ENCODE results near the gene IL24. TPM values are rescaled to one million over a fixed set of nuclear protein-coding genes. Genes with fewer than 3 reads are reported as not detected.
A peak's percentile ranks its signal among the peaks of the same experiment; 100 is the strongest.

IL24 gene
- total RNA-seq, 1 donor from 2014 or later: not detected

DNA sequence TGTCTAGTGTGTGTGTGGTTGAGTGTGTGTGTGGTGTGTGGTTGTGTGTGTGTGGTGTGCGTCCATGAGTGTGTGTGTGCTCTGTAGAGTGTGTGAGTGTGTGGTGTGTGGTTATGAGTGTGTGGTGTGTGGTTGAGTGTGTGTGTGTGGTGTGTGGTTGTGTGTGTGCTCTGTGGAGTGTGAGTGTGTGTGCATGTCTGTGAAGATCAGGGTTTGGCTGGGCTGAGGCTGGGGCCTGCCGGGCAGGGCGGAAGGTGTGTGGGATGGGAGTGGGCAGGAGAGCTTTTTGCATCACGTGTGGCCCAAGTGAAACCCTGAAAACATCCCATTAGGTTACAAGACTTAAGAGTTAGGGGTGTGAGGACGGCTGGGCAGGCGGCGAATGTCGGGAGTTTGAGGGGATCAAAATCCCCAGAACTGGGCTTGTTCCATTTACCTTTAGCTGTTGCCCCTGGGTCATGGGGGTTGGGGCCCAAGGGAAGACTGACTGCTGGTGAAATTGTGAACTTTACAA lies 27.4 kb downstream of the IL24 start:
- no peaks in the 10 kb centered on the region for H3K79me2 ChIP-seq (ENCODE audit: low read depth)
- no peak overlapping the region for H3K9ac ChIP-seq
- Mint-ChIP-seq H3K4me3 (no peak overlapping the region), H3K36me3 (no peaks in the 10 kb centered on the region), H3K27me3 (ENCODE audit: insufficient read depth, low read depth) (peaks cover 3% of the 10 kb centered on the region), H3K27ac (no peak overlapping the region), H3K4me1 (no peaks in the 10 kb centered on the region), H3K9me3 (no peaks in the 10 kb centered on the region)
- no peak overlapping the region for H2AFZ ChIP-seq (replicated peaks)
- H3K4me1 ChIP-seq: no peaks in the 10 kb centered on the region
- DNase-seq (ENCODE audit: low spot score): no peak
- no peaks in the 10 kb centered on the region for H3K9me3 ChIP-seq (ENCODE audit: low read depth)
- H3K27ac ChIP-seq: no peak overlapping the region
- H4K20me1 ChIP-seq (ENCODE audit: low read depth): no peaks in the 10 kb centered on the region
- no peak for TF ChIP-seq EZH2phosphoT487 (IDR thresholded peaks at IDR 0.05)
- TF ChIP-seq, protein P1, sequence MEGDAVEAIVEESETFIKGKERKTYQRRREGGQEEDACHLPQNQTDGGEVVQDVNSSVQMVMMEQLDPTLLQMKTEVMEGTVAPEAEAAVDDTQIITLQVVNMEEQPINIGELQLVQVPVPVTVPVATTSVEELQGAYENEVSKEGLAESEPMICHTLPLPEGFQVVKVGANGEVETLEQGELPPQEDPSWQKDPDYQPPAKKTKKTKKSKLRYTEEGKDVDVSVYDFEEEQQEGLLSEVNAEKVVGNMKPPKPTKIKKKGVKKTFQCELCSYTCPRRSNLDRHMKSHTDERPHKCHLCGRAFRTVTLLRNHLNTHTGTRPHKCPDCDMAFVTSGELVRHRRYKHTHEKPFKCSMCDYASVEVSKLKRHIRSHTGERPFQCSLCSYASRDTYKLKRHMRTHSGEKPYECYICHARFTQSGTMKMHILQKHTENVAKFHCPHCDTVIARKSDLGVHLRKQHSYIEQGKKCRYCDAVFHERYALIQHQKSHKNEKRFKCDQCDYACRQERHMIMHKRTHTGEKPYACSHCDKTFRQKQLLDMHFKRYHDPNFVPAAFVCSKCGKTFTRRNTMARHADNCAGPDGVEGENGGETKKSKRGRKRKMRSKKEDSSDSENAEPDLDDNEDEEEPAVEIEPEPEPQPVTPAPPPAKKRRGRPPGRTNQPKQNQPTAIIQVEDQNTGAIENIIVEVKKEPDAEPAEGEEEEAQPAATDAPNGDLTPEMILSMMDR (IDR thresholded peaks at IDR 0.05): no peak
- H3K4me2 ChIP-seq: no peak overlapping the region
- H3K36me3 ChIP-seq: no peaks in the 10 kb centered on the region
- H3F3A ChIP-seq (ENCODE audit: low read depth): no peaks in the 10 kb centered on the region
- no peak overlapping the region for H3K4me3 ChIP-seq
- no peaks in the 10 kb centered on the region for H3K27me3 ChIP-seq

DNA sequence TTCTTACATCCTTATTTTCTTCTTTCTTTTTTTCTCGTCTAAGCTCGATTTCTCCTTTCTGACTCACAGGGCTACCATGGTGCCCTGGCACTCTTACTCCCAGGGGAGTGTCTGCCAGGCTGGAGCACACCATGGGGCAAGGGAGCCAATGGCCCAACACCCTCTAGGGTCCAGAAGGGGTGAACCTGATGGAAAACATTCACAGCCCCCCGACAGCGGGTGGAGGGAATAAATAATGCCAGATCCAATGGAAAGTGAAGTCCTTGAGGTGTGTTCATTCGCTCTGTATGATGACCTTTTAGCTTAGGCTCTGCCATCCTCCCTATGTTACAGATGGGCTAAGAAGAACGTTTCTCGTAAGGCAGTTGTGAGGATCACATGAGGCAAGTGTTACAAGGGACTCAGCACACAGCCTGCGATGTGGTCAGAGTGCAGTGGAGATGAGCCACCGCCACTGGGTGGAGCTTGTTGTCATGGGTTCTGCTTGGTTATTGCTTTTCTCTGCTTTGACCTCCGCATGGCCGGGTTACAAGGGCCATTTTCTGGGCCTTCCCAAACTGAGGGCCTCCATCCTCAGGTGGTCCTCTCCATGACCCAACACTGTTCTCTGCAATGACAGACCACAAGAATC lies 28.0 kb downstream of the IL24 start:
- H3K79me2 ChIP-seq (ENCODE audit: low read depth): no peaks in the 10 kb centered on the region
- H3K27ac ChIP-seq: no peak overlapping the region
- H3K27ac Mint-ChIP-seq: no peak overlapping the region
- H3K4me1 ChIP-seq: no peaks in the 10 kb centered on the region
- no peaks in the 10 kb centered on the region for H3K9me3 Mint-ChIP-seq
- H3K27me3 ChIP-seq: no peaks in the 10 kb centered on the region
- H3K4me1 Mint-ChIP-seq: no peaks in the 10 kb centered on the region
- H3F3A ChIP-seq (ENCODE audit: low read depth): no peaks in the 10 kb centered on the region
- no peaks in the 10 kb centered on the region for H4K20me1 ChIP-seq (ENCODE audit: low read depth)
- H3K9me3 ChIP-seq (ENCODE audit: low read depth): no peaks in the 10 kb centered on the region
- H3K36me3 ChIP-seq: no peaks in the 10 kb centered on the region
- H2AFZ ChIP-seq (replicated peaks): no peak overlapping the region
- no peak overlapping the region for H3K4me3 ChIP-seq
- no peak for TF ChIP-seq EZH2phosphoT487 (IDR thresholded peaks at IDR 0.05)
- TF ChIP-seq, protein P1 (IDR thresholded peaks at IDR 0.05): peak; percentile 4
- H3K4me2 ChIP-seq: no peak overlapping the region
- no peak overlapping the region for H3K4me3 Mint-ChIP-seq
- no peak overlapping the region for H3K9ac ChIP-seq
- H3K27me3 Mint-ChIP-seq (ENCODE audit: insufficient read depth, low read depth): peaks cover 3% of the 10 kb centered on the region
- no peak for DNase-seq (ENCODE audit: low spot score)
- no peaks in the 10 kb centered on the region for H3K36me3 Mint-ChIP-seq

DNA sequence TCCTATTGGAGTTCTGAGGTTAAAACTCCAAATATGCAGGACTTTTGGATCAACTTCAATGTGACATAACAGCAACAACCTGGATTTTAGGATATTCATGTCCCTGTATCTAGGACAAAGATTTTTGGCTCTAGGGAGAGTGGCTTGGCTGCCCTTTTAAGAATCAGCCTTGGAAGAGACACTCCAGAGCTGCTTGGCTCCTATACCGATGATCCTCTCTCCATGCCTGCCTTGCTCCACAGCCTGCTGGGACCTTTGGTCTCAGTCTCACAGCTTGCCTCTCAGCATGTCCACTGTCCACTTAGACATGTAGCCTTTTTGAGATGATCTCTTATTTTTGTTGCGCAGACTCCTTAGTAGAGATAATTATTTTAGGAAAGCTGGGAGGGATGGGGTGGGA lies 29.0 kb downstream of the IL24 start:
- Histone ChIP-seq H3K4me1 (no peaks in the 10 kb centered on the region), H3K36me3 (no peaks in the 10 kb centered on the region), H4K20me1 (ENCODE audit: low read depth) (no peaks in the 10 kb centered on the region), H3K4me2 (no peak overlapping the region), H3K9ac (no peak overlapping the region), H3K79me2 (ENCODE audit: low read depth) (no peaks in the 10 kb centered on the region), H3K4me3 (no peak overlapping the region), H2AFZ (replicated peaks) (no peak overlapping the region), H3K27ac (no peak overlapping the region), H3K9me3 (ENCODE audit: low read depth) (no peaks in the 10 kb centered on the region), H3F3A (ENCODE audit: low read depth) (no peaks in the 10 kb centered on the region), H3K27me3 (no peaks in the 10 kb centered on the region)
- Mint-ChIP-seq H3K9me3 (no peaks in the 10 kb centered on the region), H3K36me3 (no peaks in the 10 kb centered on the region), H3K4me1 (no peaks in the 10 kb centered on the region), H3K27ac (no peak overlapping the region), H3K4me3 (no peak overlapping the region), H3K27me3 (ENCODE audit: insufficient read depth, low read depth) (no peaks in the 10 kb centered on the region)
- TF ChIP-seq EZH2 (IDR thresholded peaks at IDR 0.05) (no peak), EZH2phosphoT487 (IDR thresholded peaks at IDR 0.05) (no peak)
- TF ChIP-seq, protein P1 (IDR thresholded peaks at IDR 0.05): no peak
- no peak for DNase-seq (ENCODE audit: low spot score)
